22Rv1 (cell line): ENCODE results near the gene ZDHHC11.

Source experiments
- CTCF ChIP-seq: fragments of 450-650 bp; IDR thresholded peaks from 2 replicates; pipeline ENCODE4 v1.5.1; 2017; ENCODE audit warnings: mild to moderate bottlenecking
- ZFX ChIP-seq: fragments of 450-650 bp; IDR thresholded peaks from 2 replicates; pipeline ENCODE4 v1.6.1; 2017; ENCODE audit warnings: antibody characterized with exemption, borderline replicate concordance

GRCh38 chr5:886036-886435 lies 35.2 kb upstream of the ZDHHC11 start:
- TF ChIP-seq CTCF: no peak
- TF ChIP-seq ZFX: no peak
